HFF-Myc (cell line): ENCODE data around the gene OGDHL.
"Not testable (repeated sequence)": the region's sequence is repeated elsewhere in the genome, so short reads cannot be mapped to it uniquely, and the experiment has no call there.

ENCODE experiments used
- DNase-seq: peaks from one replicate; pipeline ENCODE4 v3.0.0-alpha.2; 2011; ENCODE audit warnings: low read depth; ENCODE audit errors: extremely low read depth
- H3K4me3 ChIP-seq: replicated peaks from 2 replicates; pipeline ENCODE4 v1.5.1; 2011; ENCODE audit warnings: low read depth, mild to moderate bottlenecking, control low read depth, low read length
- CTCF ChIP-seq: IDR thresholded peaks from 2 replicates; pipeline ENCODE4 v1.5.1; 2012; ENCODE audit warnings: mild to moderate bottlenecking, low read depth, low read length, control low read depth; ENCODE audit errors: missing control alignments

OGDHL gene

GRCh38 chr10:49726593-49726992 is 35.5 kb downstream of the OGDHL start:
- no peak overlapping the region for H3K4me3 ChIP-seq
- no peak for DNase-seq
- TF ChIP-seq CTCF: no peak

GRCh38 chr10:49715157-49715556 is 47.0 kb downstream of the OGDHL start:
- not testable (repeated sequence) for H3K4me3 ChIP-seq

GRCh38 chr10:49713266-49713665 is 48.9 kb downstream of the OGDHL start:
- DNase-seq: no peak
- no peak overlapping the region for H3K4me3 ChIP-seq
- TF ChIP-seq CTCF: no peak

More at GRCh38 chr10:49715157-49715556, 47.0 kb downstream of the OGDHL start:
- not testable (repeated sequence) for DNase-seq

GRCh38 chr10:49711481-49711880 is 50.6 kb downstream of the OGDHL start:
- no peak overlapping the region for H3K4me3 ChIP-seq
- DNase-seq: no peak
- no peak for TF ChIP-seq CTCF

GRCh38 chr10:49710966-49711365 is 51.2 kb downstream of the OGDHL start:
- TF ChIP-seq CTCF: no peak
- no peak overlapping the region for H3K4me3 ChIP-seq
- no peak for DNase-seq

GRCh38 chr10:49709934-49710333 is 52.2 kb downstream of the OGDHL start:
- TF ChIP-seq CTCF: no peak

GRCh38 chr10:49707585-49707984 is 54.5 kb downstream of the OGDHL start:
- TF ChIP-seq CTCF: no peak
- DNase-seq: no peak
- no peak overlapping the region for H3K4me3 ChIP-seq

More at GRCh38 chr10:49709934-49710333, 52.2 kb downstream of the OGDHL start:
- no peak for DNase-seq
- no peak overlapping the region for H3K4me3 ChIP-seq

GRCh38 chr10:49700997-49701396 is 61.1 kb downstream of the OGDHL start:
- no peak for TF ChIP-seq CTCF
- DNase-seq: no peak
- H3K4me3 ChIP-seq: no peak overlapping the region
